SK-N-SH treated with all-trans-retinoic acid at 6 μM for 48 hours (cell line): ENCODE measurements around the gene DNPH1.

Experiments used
- ATAC-seq: fragments of 200-7000 bp; cut with Tn5 transposase; 3 replicates; pipeline ENCODE4 v1.9.1; 2020; ENCODE audit warnings: mild to moderate bottlenecking, moderate library complexity
- ARNTL ChIP-seq: fragments of 450-650 bp; formaldehyde crosslinking; IDR thresholded peaks from 2 replicates; pipeline ENCODE4 v1.5.0; 2020; ENCODE audit warnings: low read depth, mild to moderate bottlenecking, moderate library complexity, borderline replicate concordance
- CSDC2 ChIP-seq: fragments of 250-450 bp; sonication (Bioruptor Pico); IDR thresholded peaks from 2 replicates; pipeline ENCODE4 v1.5.0; 2020; ENCODE audit warnings: mild to moderate bottlenecking, moderate library complexity
- ESRRG ChIP-seq: fragments of 250-450 bp; sonication (Bioruptor Pico); IDR thresholded peaks from 2 replicates; pipeline ENCODE4 v1.6.1; 2021; ENCODE audit warnings: mild to moderate bottlenecking
- GLIS3 ChIP-seq: fragments of 250-450 bp; sonication (Bioruptor Pico); IDR thresholded peaks from 2 replicates; pipeline ENCODE4 v1.5.0; 2020; ENCODE audit warnings: mild to moderate bottlenecking, moderate library complexity
- ISL1 ChIP-seq: fragments of 250-450 bp; sonication (Bioruptor Pico); IDR thresholded peaks from 2 replicates; pipeline ENCODE4 v2.1.2; 2022; ENCODE audit warnings: mild to moderate bottlenecking, moderate library complexity
- OSR1 ChIP-seq: fragments of 250-450 bp; sonication (Bioruptor Pico); IDR thresholded peaks from 2 replicates; pipeline ENCODE4 v1.8.0; 2022; ENCODE audit warnings: moderate library complexity, mild to moderate bottlenecking, inconsistent platforms
- PPARA ChIP-seq: fragments of 250-450 bp; sonication (Bioruptor Pico); IDR thresholded peaks from 2 replicates; pipeline ENCODE4 v1.5.0; 2020; ENCODE audit warnings: mild to moderate bottlenecking, borderline replicate concordance
- RARB ChIP-seq: fragments of 250-450 bp; sonication (Bioruptor Pico); IDR thresholded peaks from 2 replicates; pipeline ENCODE4 v1.8.0; 2021; ENCODE audit warnings: mild to moderate bottlenecking, moderate library complexity
- TCF4 ChIP-seq: fragments of 250-450 bp; sonication (Bioruptor Pico); IDR thresholded peaks from 2 replicates; pipeline ENCODE4 v1.8.0; 2021; ENCODE audit warnings: mild to moderate bottlenecking, moderate library complexity, borderline replicate concordance
- ZC3H10 ChIP-seq: fragments of 250-450 bp; sonication (Bioruptor Pico); IDR thresholded peaks from 2 replicates; pipeline ENCODE4 v1.5.1; 2021; ENCODE audit warnings: mild to moderate bottlenecking, moderate library complexity
- ZFP3 ChIP-seq: fragments of 250-450 bp; sonication (Bioruptor Pico); IDR thresholded peaks from 2 replicates; pipeline ENCODE4 v1.5.0; 2020; ENCODE audit warnings: mild to moderate bottlenecking, moderate library complexity
- ZFP30 ChIP-seq: fragments of 450-650 bp; formaldehyde crosslinking; IDR thresholded peaks from 2 replicates; pipeline ENCODE4 v1.5.0; 2022; ENCODE audit warnings: mild to moderate bottlenecking, moderate library complexity
- TF ChIP-seq, protein P1 (sequence below): fragments of 250-450 bp; sonication (Bioruptor Pico); IDR thresholded peaks from 2 replicates; pipeline ENCODE4 v1.8.0; 2021; ENCODE audit warnings: low read depth, mild to moderate bottlenecking, moderate library complexity, borderline replicate concordance
- TF ChIP-seq, protein P2 (sequence below): fragments of 250-450 bp; sonication (Bioruptor Pico); IDR thresholded peaks from 2 replicates; pipeline ENCODE4 v1.5.0; 2020; ENCODE audit warnings: mild to moderate bottlenecking, moderate library complexity
- TF ChIP-seq, protein P3 (sequence below): fragments of 250-450 bp; sonication (Bioruptor Pico); IDR thresholded peaks from 2 replicates; pipeline ENCODE4 v1.5.1; 2021; ENCODE audit warnings: mild to moderate bottlenecking, moderate library complexity
- TF ChIP-seq, protein P4 (sequence below): fragments of 250-450 bp; sonication (Bioruptor Pico); IDR thresholded peaks from 2 replicates; pipeline ENCODE4 v1.8.0; 2020; ENCODE audit warnings: mild to moderate bottlenecking, moderate library complexity, borderline replicate concordance

DNPH1 gene, protein sequence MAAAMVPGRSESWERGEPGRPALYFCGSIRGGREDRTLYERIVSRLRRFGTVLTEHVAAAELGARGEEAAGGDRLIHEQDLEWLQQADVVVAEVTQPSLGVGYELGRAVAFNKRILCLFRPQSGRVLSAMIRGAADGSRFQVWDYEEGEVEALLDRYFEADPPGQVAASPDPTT

DNA sequence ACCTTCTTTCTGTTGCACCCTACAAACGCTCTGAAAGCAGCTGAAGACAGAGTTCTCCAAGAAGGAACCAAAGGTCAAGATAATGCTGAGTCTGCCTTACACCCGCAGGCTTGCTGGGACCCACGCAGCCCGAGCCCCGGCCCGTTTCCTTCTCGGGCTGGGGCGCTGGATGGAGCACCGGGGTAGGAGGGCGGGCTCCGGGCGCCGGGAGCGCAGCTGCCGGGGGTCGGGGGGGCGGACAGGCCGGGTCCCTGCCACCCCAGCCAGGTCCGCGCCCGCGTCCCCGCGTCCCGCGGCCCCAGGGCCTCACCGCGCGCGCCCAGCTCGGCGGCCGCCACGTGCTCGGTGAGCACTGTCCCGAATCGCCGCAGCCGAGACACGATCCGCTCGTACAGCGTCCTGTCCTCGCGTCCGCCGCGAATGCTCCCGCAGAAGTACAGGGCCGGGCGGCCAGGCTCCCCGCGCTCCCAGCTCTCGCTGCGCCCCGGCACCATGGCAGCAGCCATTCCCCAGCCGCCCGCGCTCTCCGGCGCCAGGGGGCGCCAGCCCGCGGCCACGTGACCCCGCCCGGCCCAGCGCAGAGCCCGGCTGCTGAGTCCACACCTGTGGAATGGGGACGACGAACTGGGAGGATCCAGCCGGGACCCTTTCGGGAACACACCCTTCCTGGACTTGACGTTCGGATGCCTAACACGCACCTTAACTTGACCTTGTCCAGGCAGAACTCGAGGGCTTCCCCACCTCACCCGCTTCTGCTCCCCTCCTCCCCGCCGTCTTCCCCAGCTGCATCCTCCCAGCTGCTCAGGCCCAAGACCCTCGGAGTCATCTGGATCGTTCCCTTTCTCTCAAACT, at the start of gene DNPH1:
Gene DNPH1, minus strand, starts transcription at position 531 of the 852 bp plus-strand sequence. Its CDS starts 25 bp downstream, at position 506.
- no peak for TF ChIP-seq ESRRG
- no peak for TF ChIP-seq OSR1 (CRISPR knock-in tag)
- TF ChIP-seq, protein P1, sequence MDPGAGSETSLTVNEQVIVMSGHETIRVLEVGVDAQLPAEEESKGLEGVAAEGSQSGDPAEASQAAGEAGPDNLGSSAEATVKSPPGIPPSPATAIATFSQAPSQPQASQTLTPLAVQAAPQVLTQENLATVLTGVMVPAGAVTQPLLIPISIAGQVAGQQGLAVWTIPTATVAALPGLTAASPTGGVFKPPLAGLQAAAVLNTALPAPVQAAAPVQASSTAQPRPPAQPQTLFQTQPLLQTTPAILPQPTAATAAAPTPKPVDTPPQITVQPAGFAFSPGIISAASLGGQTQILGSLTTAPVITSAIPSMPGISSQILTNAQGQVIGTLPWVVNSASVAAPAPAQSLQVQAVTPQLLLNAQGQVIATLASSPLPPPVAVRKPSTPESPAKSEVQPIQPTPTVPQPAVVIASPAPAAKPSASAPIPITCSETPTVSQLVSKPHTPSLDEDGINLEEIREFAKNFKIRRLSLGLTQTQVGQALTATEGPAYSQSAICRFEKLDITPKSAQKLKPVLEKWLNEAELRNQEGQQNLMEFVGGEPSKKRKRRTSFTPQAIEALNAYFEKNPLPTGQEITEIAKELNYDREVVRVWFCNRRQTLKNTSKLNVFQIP (CRISPR knock-in tag): no peak
- TF ChIP-seq, protein P2, sequence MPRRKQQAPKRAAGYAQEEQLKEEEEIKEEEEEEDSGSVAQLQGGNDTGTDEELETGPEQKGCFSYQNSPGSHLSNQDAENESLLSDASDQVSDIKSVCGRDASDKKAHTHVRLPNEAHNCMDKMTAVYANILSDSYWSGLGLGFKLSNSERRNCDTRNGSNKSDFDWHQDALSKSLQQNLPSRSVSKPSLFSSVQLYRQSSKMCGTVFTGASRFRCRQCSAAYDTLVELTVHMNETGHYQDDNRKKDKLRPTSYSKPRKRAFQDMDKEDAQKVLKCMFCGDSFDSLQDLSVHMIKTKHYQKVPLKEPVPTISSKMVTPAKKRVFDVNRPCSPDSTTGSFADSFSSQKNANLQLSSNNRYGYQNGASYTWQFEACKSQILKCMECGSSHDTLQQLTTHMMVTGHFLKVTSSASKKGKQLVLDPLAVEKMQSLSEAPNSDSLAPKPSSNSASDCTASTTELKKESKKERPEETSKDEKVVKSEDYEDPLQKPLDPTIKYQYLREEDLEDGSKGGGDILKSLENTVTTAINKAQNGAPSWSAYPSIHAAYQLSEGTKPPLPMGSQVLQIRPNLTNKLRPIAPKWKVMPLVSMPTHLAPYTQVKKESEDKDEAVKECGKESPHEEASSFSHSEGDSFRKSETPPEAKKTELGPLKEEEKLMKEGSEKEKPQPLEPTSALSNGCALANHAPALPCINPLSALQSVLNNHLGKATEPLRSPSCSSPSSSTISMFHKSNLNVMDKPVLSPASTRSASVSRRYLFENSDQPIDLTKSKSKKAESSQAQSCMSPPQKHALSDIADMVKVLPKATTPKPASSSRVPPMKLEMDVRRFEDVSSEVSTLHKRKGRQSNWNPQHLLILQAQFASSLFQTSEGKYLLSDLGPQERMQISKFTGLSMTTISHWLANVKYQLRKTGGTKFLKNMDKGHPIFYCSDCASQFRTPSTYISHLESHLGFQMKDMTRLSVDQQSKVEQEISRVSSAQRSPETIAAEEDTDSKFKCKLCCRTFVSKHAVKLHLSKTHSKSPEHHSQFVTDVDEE (CRISPR knock-in tag): peak; percentile 16; the same call in 1 of the 2 replicates
- TF ChIP-seq CSDC2 (CRISPR knock-in tag): no peak
- no peak for TF ChIP-seq TCF4 (CRISPR knock-in tag)
- no peak for TF ChIP-seq ZC3H10 (CRISPR knock-in tag)
- TF ChIP-seq, protein P3, sequence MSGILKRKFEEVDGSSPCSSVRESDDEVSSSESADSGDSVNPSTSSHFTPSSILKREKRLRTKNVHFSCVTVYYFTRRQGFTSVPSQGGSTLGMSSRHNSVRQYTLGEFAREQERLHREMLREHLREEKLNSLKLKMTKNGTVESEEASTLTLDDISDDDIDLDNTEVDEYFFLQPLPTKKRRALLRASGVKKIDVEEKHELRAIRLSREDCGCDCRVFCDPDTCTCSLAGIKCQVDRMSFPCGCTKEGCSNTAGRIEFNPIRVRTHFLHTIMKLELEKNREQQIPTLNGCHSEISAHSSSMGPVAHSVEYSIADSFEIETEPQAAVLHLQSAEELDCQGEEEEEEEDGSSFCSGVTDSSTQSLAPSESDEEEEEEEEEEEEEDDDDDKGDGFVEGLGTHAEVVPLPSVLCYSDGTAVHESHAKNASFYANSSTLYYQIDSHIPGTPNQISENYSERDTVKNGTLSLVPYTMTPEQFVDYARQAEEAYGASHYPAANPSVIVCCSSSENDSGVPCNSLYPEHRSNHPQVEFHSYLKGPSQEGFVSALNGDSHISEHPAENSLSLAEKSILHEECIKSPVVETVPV (CRISPR knock-in tag): no peak
- ATAC-seq: peak; percentile 95

DNA sequence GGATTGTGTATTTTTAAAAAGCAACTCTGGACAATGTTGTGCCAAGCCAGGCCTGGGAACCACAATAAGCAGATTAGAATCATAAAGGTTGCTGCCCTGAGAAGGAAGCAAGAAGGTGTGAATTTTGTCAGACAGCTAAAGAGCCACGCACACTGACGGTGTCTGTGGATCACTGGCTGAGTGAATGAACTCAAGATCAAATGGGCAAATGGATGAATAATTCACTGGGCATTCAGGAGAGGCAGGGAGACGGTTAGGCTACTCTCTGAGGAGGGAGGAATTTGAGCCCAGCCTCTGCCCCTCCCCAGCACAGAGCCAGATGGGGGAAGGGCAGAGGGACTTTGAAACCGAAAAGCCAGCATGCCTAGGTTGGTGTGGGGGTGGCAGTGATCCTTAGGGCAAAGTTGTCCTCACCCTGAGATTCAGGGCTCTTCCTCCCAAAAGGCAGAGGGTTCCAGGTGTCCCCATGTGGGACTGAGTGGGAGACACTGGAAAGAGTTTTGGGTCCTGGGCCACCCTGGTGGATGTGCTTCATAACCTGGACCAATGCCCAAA, 49.3 kb upstream of the DNPH1 start:
- ATAC-seq: peak; percentile 51
- TF ChIP-seq CSDC2 (CRISPR knock-in tag) (no peak), PPARA (no peak), ISL1 (CRISPR knock-in tag) (no peak), GLIS3 (CRISPR knock-in tag) (no peak), ZFP3 (CRISPR knock-in tag) (no peak), OSR1 (CRISPR knock-in tag) (no peak), ARNTL (CRISPR knock-in tag) (no peak), ZFP30 (no peak), RARB (no peak)
- TF ChIP-seq, protein P2 (CRISPR knock-in tag): no peak
- TF ChIP-seq, protein P1 (CRISPR knock-in tag): no peak
- TF ChIP-seq, protein P4, sequence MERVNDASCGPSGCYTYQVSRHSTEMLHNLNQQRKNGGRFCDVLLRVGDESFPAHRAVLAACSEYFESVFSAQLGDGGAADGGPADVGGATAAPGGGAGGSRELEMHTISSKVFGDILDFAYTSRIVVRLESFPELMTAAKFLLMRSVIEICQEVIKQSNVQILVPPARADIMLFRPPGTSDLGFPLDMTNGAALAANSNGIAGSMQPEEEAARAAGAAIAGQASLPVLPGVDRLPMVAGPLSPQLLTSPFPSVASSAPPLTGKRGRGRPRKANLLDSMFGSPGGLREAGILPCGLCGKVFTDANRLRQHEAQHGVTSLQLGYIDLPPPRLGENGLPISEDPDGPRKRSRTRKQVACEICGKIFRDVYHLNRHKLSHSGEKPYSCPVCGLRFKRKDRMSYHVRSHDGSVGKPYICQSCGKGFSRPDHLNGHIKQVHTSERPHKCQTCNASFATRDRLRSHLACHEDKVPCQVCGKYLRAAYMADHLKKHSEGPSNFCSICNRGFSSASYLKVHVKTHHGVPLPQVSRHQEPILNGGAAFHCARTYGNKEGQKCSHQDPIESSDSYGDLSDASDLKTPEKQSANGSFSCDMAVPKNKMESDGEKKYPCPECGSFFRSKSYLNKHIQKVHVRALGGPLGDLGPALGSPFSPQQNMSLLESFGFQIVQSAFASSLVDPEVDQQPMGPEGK (CRISPR knock-in tag): no peak
